Activated gamma-delta T cell treated with Interleukin-2 at 50 U/mL for 16 hours (primary cell): ENCODE results near the gene RPSA.
"Not testable (repeated sequence)": the region's sequence is repeated elsewhere in the genome, so short reads cannot be mapped to it uniquely, and the experiment has no call there.

Experiments
- DNase-seq: peaks from one replicate; pipeline ENCODE4 v3.0.0-alpha.2; 2020

The RPSA gene

DNA sequence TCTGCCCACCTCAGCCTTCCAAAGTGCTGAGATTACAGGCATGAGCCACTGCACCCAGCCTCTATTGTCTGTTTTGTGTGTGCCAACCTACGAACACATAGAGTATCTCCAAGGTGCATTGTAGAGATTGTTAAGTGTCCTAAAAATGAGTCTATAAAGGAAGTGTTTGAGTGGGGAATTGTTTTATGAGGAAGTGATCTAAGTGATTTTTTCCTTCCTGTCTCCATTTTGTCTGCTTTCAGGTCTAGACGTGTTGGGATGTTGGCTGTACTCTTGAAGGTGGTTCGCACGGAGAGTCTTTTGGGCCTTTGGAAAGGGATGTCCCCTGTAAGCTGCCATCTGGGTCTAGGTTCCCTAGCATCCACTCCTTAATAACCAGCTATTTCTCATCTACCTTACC lies 16.3 kb upstream of the RPSA start:
- DNase-seq: no peak

- no peak for DNase-seq
Measured at GRCh38 chr3:39396690-39397089, 9.8 kb upstream of the RPSA start.

GRCh38 chr3:39398700-39399099 lies 7.8 kb upstream of the RPSA start:
- DNase-seq: no peak

DNA sequence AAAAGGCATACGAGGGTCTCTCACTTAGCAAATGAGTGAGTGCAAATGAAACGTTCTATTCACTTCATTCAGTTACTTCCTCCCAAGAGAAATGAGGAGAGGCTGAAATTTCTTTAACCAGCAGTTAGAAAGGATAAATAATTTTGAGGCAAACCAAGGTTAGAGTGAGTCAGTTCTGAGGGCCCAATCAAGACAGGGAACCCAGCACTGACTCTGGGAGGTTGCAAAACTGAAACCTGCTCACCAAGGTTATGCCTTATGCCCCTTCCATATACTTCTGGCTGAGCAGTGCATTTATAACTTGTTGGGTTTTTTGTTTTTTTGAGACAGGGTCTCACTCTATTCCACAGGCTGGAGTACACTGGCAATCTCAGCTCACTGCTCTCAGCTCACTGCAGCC lies 4.5 kb upstream of the RPSA start:
- DNase-seq: no peak

DNA sequence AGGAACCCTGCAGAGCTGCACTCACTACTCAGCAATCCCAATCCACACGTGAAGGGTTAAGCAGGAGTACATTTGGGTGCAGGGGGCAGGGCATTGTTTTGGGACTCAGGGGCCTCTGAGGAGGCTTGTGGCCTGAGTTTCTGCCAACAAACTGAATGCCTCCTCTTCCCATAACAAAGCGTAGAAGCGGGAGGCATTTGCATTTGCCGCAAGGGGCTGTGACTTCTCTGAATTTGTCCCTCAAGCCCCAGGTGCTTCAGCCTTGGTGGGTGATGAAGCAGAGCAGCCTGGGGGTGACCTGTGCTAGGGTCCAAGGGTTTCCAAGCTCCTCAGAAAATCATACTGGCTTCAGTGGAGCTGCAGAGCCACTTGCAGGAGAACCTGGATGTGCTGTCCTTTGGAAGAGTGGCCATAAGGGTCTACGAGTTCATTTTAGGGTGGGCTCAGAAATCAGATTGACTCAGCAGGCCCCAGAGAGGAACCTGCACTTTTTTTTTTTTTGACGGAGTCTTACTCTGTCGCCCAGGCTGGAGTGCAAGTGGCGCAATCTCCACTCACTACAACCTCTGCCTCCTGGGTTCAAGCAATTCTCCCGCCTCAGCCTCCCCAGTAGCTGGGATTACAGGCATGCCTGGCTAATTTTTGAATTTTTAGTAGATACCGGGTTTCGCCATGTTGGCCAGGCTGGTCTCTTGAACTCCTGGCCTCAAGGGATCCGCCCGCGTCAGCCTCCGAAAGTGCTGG lies 1.4 kb upstream of the RPSA start:
- DNase-seq: no peak

DNA sequence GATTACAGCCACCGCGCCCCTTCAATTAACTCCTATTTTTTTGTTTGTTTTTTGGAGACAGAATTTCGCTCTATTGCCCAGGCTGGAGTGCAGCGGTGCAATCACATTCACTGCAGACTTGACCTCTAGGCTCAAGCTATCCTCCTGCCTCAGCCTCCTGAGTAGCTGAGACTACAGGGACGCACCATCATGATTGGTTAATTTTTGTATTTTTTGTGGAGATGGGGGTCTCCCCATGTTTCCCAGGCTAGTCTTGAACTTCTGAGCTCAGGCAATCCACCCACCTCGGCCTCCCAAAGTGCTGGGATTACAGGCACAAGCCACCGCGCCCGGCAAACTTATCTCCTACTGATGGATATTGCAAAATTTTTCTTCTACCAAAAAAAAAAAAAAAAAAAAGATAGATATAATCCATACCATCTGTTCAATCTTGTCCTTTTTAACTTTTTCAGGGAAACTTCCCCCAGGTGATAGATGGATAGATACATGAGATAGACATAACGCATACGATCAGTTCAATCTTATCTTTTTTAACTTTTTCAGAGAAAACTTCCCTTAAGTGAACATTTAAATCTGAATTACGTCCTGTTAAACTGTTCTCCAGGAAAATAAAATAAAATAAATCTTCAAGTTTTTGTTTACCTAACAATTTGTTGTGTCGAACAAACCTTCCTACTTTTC lies 693 bp upstream of the RPSA start:
- DNase-seq: no peak

DNA sequence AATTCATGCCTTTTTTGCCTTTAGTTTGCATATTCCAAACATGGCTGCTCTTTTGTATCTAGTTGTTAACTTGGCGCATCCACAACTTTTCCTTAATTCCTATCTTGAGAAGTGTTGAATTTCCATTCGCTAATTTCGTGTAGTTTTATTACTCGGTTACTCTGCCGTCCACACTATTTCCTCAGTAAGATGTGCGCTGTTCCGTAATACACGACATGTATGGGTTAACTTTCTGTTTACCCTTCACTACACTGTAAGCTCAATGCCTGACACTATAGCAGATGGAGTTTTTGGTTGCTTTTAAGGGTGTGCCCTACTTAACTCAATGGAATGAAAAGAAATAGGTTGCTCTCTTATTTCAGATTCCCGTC lies 724 bp downstream of the RPSA start:
- DNase-seq: no peak

DNA sequence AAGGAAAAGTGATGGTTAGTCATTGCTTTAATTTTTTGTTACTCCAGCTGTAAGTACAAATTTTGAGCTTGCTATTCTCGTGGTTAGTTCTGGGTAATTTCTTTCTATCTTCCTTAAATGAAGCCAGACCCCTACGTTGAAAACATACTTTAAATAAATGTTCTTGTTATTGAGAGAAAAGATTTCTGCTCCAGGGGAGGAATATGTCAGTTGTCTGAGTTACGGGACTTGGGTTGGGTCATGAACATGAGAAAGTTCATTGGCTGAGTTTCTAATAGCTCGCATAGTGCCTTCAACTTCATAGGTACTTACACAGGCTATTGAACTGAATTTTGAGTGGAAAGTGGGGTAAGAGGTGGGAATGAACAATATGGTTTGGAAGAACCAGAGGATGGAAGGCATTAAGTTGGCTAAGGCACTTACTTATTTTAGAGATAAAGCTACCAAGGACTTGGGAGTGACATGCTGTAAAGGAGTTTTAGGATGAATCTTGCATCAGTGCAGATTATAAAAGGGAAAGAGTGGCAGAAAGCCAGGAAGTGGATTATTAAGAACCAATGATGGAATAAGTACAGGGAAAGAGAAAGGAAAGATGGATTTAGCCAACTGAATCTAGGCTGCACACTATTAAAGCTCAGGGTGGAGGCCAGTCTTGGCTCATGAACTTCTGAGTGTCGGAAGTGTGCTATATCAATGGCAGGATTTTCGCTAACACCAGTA lies 1.4 kb downstream of the RPSA start:
- no peak for DNase-seq

GRCh38 chr3:39408493-39409372 lies 2.2 kb downstream of the RPSA start:
- DNase-seq: no peak

DNA sequence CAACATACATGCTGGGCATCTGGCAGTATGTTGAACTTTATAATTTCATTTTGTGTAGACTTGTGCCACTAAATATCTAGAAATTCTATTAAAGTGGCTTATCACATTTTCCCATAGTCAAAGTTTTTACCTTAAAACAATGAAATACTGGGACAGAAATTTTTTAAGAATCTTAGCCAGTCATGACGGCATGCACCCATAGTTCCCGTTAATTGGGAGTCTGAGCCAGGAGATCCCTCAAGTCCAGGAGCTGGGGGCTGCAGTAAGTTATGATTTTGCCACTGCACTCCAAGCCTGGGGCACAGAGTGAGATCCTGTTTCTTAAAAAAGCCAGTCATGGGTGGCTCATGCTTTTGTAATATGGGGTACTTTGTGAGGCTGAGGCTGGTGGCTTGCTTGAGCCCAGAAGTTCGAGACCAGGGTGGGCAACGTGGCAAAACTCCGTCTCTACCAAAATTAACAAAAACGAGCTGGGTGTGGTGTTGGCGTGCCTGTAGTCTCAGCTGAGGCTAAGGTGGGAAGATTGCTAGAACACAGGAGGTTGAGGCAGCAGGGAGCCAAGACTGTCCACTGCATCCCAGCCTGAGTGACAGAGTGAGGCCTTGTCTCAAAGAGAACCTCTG lies 3.1 kb downstream of the RPSA start:
- DNase-seq: no peak

DNA sequence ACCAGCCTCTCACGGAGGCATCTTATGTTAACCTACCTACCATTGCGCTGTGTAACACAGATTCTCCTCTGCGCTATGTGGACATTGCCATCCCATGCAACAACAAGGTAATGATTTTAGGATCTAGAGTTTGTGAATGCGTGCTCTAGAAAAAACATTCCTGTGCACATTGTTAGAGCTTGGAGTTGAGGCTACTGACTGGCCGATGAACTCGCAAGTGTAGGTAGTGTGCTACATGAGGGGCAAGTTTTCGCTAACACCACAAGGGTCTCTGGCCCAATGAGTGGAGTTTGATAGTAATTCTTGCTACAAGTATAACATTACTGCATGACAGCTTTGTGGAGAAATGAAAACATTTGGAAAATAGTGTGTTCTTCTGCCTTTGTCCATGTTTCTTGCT lies 4.4 kb downstream of the RPSA start:
- no peak for DNase-seq

GRCh38 chr3:39412668-39413260 lies 6.2 kb downstream of the RPSA start:
- no peak for DNase-seq

- DNase-seq: no peak
Measured at GRCh38 chr3:39413691-39414420, 7.3 kb downstream of the RPSA start.

GRCh38 chr3:39414421-39414907 lies 7.9 kb downstream of the RPSA start:
- no peak for DNase-seq

- not testable (repeated sequence) for DNase-seq
Measured at GRCh38 chr3:39415302-39415701, 8.8 kb downstream of the RPSA start.

DNA sequence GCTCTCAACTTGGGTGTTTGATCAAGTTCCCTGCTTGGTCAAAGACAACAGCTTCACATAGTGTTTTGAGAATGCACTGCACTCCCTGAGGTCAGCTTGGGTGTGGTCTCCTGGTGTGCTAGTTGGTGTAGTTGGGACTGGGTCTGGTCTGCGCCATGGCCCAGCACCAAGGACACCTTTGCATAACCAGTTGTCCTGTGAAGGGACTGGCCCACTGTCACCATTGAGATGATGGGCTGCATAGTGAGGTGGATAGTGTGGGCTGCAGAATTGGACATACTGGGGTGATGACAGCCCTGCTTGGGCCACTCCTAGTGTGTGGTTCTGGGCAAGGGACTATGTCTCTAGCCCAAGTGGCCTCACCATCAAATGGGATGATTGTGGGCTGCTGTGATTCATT lies 9.5 kb downstream of the RPSA start:
- no peak for DNase-seq

- DNase-seq: not testable (repeated sequence)
Measured at GRCh38 chr3:39416998-39417397, 10.5 kb downstream of the RPSA start.

DNA sequence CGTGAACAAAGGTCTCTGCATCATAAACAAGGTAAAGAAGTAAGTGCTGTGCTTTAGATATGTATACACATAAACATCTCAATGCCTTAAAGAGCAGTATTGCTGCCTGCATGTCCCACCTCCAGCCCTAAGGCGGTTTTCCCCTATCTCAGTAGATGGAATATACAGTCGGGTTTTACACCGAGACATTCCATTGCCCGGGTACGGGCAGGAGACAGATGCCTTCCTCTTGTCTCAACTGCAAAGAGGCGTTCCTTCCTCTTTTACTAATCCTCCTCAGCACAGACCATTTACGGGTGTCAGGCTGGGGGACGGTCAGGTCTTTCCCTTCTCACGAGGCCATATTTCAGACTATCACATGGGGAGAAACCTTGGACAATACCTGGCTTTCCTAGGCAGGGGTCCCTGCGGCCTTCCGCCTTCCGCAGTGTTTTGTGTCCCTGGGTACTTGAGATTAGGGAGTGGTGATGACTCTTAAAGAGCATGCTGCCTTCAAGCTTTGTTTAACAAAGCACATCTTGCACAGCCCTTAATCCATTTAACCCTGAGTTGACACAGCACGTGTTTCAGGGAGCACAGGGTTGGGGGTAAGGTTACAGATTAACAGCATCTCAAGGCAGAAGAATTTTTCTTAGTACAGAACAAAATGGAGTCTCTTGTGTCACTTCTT lies 12.2 kb downstream of the RPSA start:
- DNase-seq: not testable (repeated sequence)

- no peak for DNase-seq
Measured at GRCh38 chr3:39419742-39420315, 13.3 kb downstream of the RPSA start.

DNA sequence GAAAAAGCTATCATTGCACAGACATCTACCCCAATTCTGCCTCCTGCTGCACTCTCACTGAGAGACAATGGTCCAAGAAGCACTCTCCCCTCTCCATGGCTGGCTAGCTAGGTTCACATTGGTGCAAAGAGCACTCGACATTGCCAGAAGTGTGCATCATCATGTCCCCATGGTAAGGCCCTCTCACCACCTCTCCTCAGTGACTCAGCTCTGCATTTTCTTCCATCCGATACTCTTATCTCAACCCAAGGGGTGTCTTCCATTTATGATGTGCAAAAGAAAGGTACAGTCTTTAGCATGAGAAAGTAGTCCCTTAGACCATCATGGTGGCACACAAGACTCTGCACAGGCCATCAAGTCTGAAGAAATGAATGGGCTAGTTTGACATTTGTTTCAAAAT lies 14.0 kb downstream of the RPSA start:
- DNase-seq: no peak
